ENCODE results near the gene WDR53.

- peak; percentile 78 to 96 (median 83) for TF ChIP-seq CTCF (IDR thresholded peaks at IDR 0.05 in 2 of 3, conservative IDR thresholded peaks at IDR 0.05 in 1 of 3; ENCODE audit: insufficient read depth in 2 of 3, low read depth in 1 of 3, low read length in 3 of 3)
- TF ChIP-seq PTBP1 (IDR thresholded peaks at IDR 0.05; ENCODE audit: low read depth, low read length): no peak
- no peak for TF ChIP-seq KDM5B (IDR thresholded peaks at IDR 0.05; ENCODE audit: insufficient replicate concordance, low read depth, low read length)
- no peak for TF ChIP-seq HCFC1 (IDR thresholded peaks at IDR 0.05; ENCODE audit: low read depth, low read length)
These were observed 49.2 kb downstream of the WDR53 start for GRCh38 chr3:196518966-196519717.
